ENCODE data around the gene SERTAD4.
A peak's percentile ranks its signal among the peaks of the same experiment; 100 is the strongest.

The SERTAD4 gene

DNA sequence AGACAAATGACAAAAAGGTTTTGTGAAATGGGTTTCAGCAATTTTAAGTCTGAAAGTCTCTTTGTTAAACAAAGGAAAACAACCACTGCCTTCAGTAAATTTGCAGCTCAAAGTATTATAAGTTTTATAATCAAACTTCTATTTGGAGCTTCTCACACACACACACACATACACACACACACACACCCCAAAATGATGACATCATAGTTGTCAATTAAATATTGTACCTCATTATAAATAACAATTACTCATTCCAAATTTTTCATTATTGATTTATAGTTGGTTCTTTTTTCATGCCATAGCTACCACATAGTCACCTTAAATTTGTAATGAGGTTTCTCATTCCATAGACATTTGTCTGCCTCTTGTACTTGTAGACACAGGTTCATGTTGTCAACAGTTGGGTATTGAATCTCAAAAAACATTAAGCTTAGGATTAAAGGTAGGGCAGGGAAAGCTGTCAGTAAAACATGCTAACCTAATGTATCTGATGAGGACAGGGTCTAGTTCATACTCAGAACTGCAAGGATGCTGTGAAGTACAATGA, 2.4 kb upstream of the SERTAD4 start:
- no peaks in the 10 kb centered on the region for H3K79me2 ChIP-seq (ENCODE audit: low read length)
- no peak overlapping the region for H3K27ac ChIP-seq (ENCODE audit: low read length)
- H3K4me2 ChIP-seq (ENCODE audit: low read depth, low read length): no peak overlapping the region
- H3K27me3 ChIP-seq (replicated peaks; ENCODE audit: insufficient read depth, low read length): peaks cover 7% of the 10 kb centered on the region; the same call in 1 of the 2 replicates
- H3K9ac ChIP-seq (ENCODE audit: low read length): no peak overlapping the region
- no peak overlapping the region for H2AFZ ChIP-seq (ENCODE audit: low read length)
- H3F3A ChIP-seq (ENCODE audit: insufficient read depth, low read length): no peaks in the 10 kb centered on the region; the same call in none of the 2 replicates
- no peaks in the 10 kb centered on the region for H3K4me1 ChIP-seq (ENCODE audit: low read length)
- H3K9me2 ChIP-seq (replicated peaks; ENCODE audit: insufficient read depth, low read length): no peaks in the 10 kb centered on the region
- no peaks in the 10 kb centered on the region for H3K9me3 ChIP-seq (replicated peaks; ENCODE audit: insufficient read depth, low read length)
- no peak for TF ChIP-seq EZH2phosphoT487 (IDR thresholded peaks at IDR 0.05; ENCODE audit: low read length)
- no peak for TF ChIP-seq EZH2 (optimal IDR thresholded peaks at IDR 0.05; ENCODE audit: low read depth, low read length)
- TF ChIP-seq, protein P1, sequence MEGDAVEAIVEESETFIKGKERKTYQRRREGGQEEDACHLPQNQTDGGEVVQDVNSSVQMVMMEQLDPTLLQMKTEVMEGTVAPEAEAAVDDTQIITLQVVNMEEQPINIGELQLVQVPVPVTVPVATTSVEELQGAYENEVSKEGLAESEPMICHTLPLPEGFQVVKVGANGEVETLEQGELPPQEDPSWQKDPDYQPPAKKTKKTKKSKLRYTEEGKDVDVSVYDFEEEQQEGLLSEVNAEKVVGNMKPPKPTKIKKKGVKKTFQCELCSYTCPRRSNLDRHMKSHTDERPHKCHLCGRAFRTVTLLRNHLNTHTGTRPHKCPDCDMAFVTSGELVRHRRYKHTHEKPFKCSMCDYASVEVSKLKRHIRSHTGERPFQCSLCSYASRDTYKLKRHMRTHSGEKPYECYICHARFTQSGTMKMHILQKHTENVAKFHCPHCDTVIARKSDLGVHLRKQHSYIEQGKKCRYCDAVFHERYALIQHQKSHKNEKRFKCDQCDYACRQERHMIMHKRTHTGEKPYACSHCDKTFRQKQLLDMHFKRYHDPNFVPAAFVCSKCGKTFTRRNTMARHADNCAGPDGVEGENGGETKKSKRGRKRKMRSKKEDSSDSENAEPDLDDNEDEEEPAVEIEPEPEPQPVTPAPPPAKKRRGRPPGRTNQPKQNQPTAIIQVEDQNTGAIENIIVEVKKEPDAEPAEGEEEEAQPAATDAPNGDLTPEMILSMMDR (IDR thresholded peaks at IDR 0.05; ENCODE audit: low read length): no peak
- H4K20me1 ChIP-seq (ENCODE audit: insufficient read depth, low read length): no peaks in the 10 kb centered on the region
- H3K4me3 ChIP-seq (ENCODE audit: low read length): no peak overlapping the region
- no peak for DNase-seq
- H3K36me3 ChIP-seq (replicated peaks; ENCODE audit: insufficient read depth, low read length): no peaks in the 10 kb centered on the region

DNA sequence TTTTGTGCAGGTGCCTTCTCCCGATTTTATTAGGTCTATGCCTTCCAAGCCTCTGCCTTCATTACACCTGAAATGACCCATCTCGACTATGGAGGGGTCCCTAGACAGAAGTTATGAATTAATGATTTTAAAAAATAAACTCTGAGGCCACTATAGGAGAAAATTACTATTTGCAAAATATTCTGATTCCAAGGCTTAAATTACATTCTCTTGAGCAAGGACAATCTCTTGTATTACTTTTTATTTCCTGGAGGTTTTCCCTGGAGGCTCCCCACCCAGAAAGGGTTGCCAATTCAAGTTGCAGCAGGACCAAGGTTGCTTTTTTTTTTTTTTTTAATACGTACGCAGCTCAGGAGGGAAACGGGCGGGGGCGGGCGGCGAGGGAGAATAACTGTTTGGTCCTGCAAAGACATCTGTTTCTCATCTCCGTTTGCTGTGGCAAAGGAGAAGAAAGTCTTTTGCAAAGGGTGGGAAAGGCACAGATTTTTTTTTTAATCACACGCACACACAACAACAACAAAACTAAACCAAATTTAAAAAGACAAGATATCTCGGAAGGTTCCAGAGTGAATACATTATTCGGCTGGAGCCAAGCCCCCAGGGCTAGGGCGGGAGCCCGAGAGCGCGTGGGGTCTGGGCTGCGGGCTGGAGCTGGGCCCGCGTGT, 618 bp upstream of the SERTAD4 start:
- no peak overlapping the region for H3K27ac ChIP-seq (ENCODE audit: low read length)
- no peak for TF ChIP-seq EZH2 (optimal IDR thresholded peaks at IDR 0.05; ENCODE audit: low read depth, low read length)
- TF ChIP-seq, protein P1 (IDR thresholded peaks at IDR 0.05; ENCODE audit: low read length): no peak
- no peak overlapping the region for H2AFZ ChIP-seq (ENCODE audit: low read length)
- no peaks in the 10 kb centered on the region for H3K9me3 ChIP-seq (replicated peaks; ENCODE audit: insufficient read depth, low read length)
- no peak overlapping the region for H3K4me2 ChIP-seq (ENCODE audit: low read depth, low read length)
- no peaks in the 10 kb centered on the region for H3K9me2 ChIP-seq (replicated peaks; ENCODE audit: insufficient read depth, low read length)
- H3K4me1 ChIP-seq (ENCODE audit: low read length): no peaks in the 10 kb centered on the region
- H3K27me3 ChIP-seq (replicated peaks; ENCODE audit: insufficient read depth, low read length): peaks cover 7% of the 10 kb centered on the region; the same call in 1 of the 2 replicates
- H3F3A ChIP-seq (ENCODE audit: insufficient read depth, low read length): no peaks in the 10 kb centered on the region; the same call in none of the 2 replicates
- no peak overlapping the region for H3K4me3 ChIP-seq (ENCODE audit: low read length)
- no peak overlapping the region for H3K9ac ChIP-seq (ENCODE audit: low read length)
- no peaks in the 10 kb centered on the region for H3K79me2 ChIP-seq (ENCODE audit: low read length)
- no peaks in the 10 kb centered on the region for H4K20me1 ChIP-seq (ENCODE audit: insufficient read depth, low read length)
- no peak for DNase-seq
- H3K36me3 ChIP-seq (replicated peaks; ENCODE audit: insufficient read depth, low read length): no peaks in the 10 kb centered on the region

DNA sequence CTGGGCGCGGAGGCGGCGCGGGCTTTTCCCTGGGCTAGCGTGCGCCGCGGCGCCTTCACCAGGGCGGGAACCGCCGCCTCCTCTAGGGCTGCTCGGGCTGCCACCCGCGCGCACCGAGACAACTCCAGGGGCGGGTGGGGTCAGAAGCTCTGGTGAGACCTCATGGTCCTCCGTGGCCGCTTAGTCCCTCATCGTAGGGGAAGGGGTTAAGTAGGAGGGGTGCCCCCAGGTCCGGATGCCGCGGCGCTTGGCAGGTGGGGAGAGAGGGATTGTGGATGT, 559 bp downstream of the SERTAD4 start:
- Histone ChIP-seq H3K9me2 (replicated peaks; ENCODE audit: insufficient read depth, low read length) (no peaks in the 10 kb centered on the region), H3K4me3 (ENCODE audit: low read length) (peak overlapping the region; percentile 77), H3K9ac (ENCODE audit: low read length) (peak overlapping the region; percentile 26; the same call in 1 of the 2 replicates), H3K27ac (ENCODE audit: low read length) (no peak overlapping the region), H3K79me2 (ENCODE audit: low read length) (no peaks in the 10 kb centered on the region), H3K4me1 (ENCODE audit: low read length) (no peaks in the 10 kb centered on the region), H3K9me3 (replicated peaks; ENCODE audit: insufficient read depth, low read length) (no peaks in the 10 kb centered on the region), H3K27me3 (replicated peaks; ENCODE audit: insufficient read depth, low read length) (peaks cover 7% of the 10 kb centered on the region; the same call in 1 of the 2 replicates), H3F3A (ENCODE audit: insufficient read depth, low read length) (no peaks in the 10 kb centered on the region; the same call in none of the 2 replicates), H3K36me3 (replicated peaks; ENCODE audit: insufficient read depth, low read length) (no peaks in the 10 kb centered on the region), H3K4me2 (ENCODE audit: low read depth, low read length) (peak overlapping the region; percentile 97), H4K20me1 (ENCODE audit: insufficient read depth, low read length) (no peaks in the 10 kb centered on the region), H2AFZ (ENCODE audit: low read length) (peak overlapping the region; percentile 97)
- no peak for TF ChIP-seq EZH2 (optimal IDR thresholded peaks at IDR 0.05; ENCODE audit: low read depth, low read length)
- DNase-seq: peak; percentile 18

Data from MM.1S (cell line).